ENCODE measurements around the gene EPB41L1.

The EPB41L1 gene

GRCh38 chr20:36193977-36194712 lies 39.6 kb downstream of the EPB41L1 start:
- Histone ChIP-seq H3K27me3 (ENCODE audit: control insufficient read depth, insufficient read depth, low read length) (no peaks in the 10 kb centered on the region), H3K9ac (ENCODE audit: low read length) (no peak overlapping the region), H3K4me3 (ENCODE audit: low read length) (no peak overlapping the region), H3K4me1 (ENCODE audit: control insufficient read depth, insufficient read depth, low read length) (no peaks in the 10 kb centered on the region), H3K36me3 (ENCODE audit: control insufficient read depth, insufficient read depth, low read length) (peaks cover 19% of the 10 kb centered on the region), H3K27ac (ENCODE audit: low read depth, low read length) (no peak overlapping the region)

- Histone ChIP-seq H3K4me1 (ENCODE audit: control insufficient read depth, insufficient read depth, low read length) (no peaks in the 10 kb centered on the region), H3K4me3 (ENCODE audit: low read length) (no peak overlapping the region), H3K27ac (ENCODE audit: low read depth, low read length) (no peak overlapping the region), H3K9ac (ENCODE audit: low read length) (no peak overlapping the region), H3K36me3 (ENCODE audit: control insufficient read depth, insufficient read depth, low read length) (peaks cover 16% of the 10 kb centered on the region), H3K27me3 (ENCODE audit: control insufficient read depth, insufficient read depth, low read length) (no peaks in the 10 kb centered on the region)
Observed at GRCh38 chr20:36196676-36197075, 42.1 kb downstream of the EPB41L1 start.

- Histone ChIP-seq H3K36me3 (ENCODE audit: control insufficient read depth, insufficient read depth, low read length) (peaks cover 16% of the 10 kb centered on the region), H3K9ac (ENCODE audit: low read length) (no peak overlapping the region)
Observed at GRCh38 chr20:36197271-36197670, 42.7 kb downstream of the EPB41L1 start.

GRCh38 chr20:36199345-36200257 lies 45.1 kb downstream of the EPB41L1 start:
- Histone ChIP-seq H3K4me1 (ENCODE audit: control insufficient read depth, insufficient read depth, low read length) (no peaks in the 10 kb centered on the region), H3K9ac (ENCODE audit: low read length) (no peak overlapping the region), H3K27ac (ENCODE audit: low read depth, low read length) (no peak overlapping the region)

More at GRCh38 chr20:36197271-36197670, 42.7 kb downstream of the EPB41L1 start:
- H3K4me1 ChIP-seq (ENCODE audit: control insufficient read depth, insufficient read depth, low read length) = no peaks in the 10 kb centered on the region
- no peaks in the 10 kb centered on the region for H3K27me3 ChIP-seq (ENCODE audit: control insufficient read depth, insufficient read depth, low read length)
- H3K27ac ChIP-seq (ENCODE audit: low read depth, low read length) = no peak overlapping the region
- H3K4me3 ChIP-seq (ENCODE audit: low read length) = no peak overlapping the region

GRCh38 chr20:36200451-36200850 lies 45.9 kb downstream of the EPB41L1 start:
- H3K4me3 ChIP-seq (ENCODE audit: low read length) = no peak overlapping the region
- no peaks in the 10 kb centered on the region for H3K27me3 ChIP-seq (ENCODE audit: control insufficient read depth, insufficient read depth, low read length)
- no peak overlapping the region for H3K27ac ChIP-seq (ENCODE audit: low read depth, low read length)
- H3K9ac ChIP-seq (ENCODE audit: low read length) = no peak overlapping the region
- H3K36me3 ChIP-seq (ENCODE audit: control insufficient read depth, insufficient read depth, low read length) = peaks cover 6% of the 10 kb centered on the region
- no peaks in the 10 kb centered on the region for H3K4me1 ChIP-seq (ENCODE audit: control insufficient read depth, insufficient read depth, low read length)

More at GRCh38 chr20:36199345-36200257, 45.1 kb downstream of the EPB41L1 start:
- Histone ChIP-seq H3K36me3 (ENCODE audit: control insufficient read depth, insufficient read depth, low read length) (peaks cover 13% of the 10 kb centered on the region), H3K27me3 (ENCODE audit: control insufficient read depth, insufficient read depth, low read length) (no peaks in the 10 kb centered on the region), H3K4me3 (ENCODE audit: low read length) (no peak overlapping the region)

- Histone ChIP-seq H3K36me3 (ENCODE audit: control insufficient read depth, insufficient read depth, low read length) (peaks cover 6% of the 10 kb centered on the region), H3K4me1 (ENCODE audit: control insufficient read depth, insufficient read depth, low read length) (no peaks in the 10 kb centered on the region), H3K27ac (ENCODE audit: low read depth, low read length) (no peak overlapping the region), H3K4me3 (ENCODE audit: low read length) (no peak overlapping the region), H3K27me3 (ENCODE audit: control insufficient read depth, insufficient read depth, low read length) (no peaks in the 10 kb centered on the region), H3K9ac (ENCODE audit: low read length) (no peak overlapping the region)
Observed at GRCh38 chr20:36201198-36201597, 46.7 kb downstream of the EPB41L1 start.

GRCh38 chr20:36202891-36203338 lies 48.4 kb downstream of the EPB41L1 start:
- Histone ChIP-seq H3K27ac (ENCODE audit: low read depth, low read length) (no peak overlapping the region), H3K36me3 (ENCODE audit: control insufficient read depth, insufficient read depth, low read length) (peaks cover 12% of the 10 kb centered on the region), H3K9ac (ENCODE audit: low read length) (no peak overlapping the region)

GRCh38 chr20:36203861-36204260 lies 49.3 kb downstream of the EPB41L1 start:
- Histone ChIP-seq H3K27ac (ENCODE audit: low read depth, low read length) (no peak overlapping the region), H3K9ac (ENCODE audit: low read length) (no peak overlapping the region), H3K4me1 (ENCODE audit: control insufficient read depth, insufficient read depth, low read length) (no peaks in the 10 kb centered on the region), H3K36me3 (ENCODE audit: control insufficient read depth, insufficient read depth, low read length) (peaks cover 12% of the 10 kb centered on the region), H3K27me3 (ENCODE audit: control insufficient read depth, insufficient read depth, low read length) (no peaks in the 10 kb centered on the region), H3K4me3 (ENCODE audit: low read length) (no peak overlapping the region)

More at GRCh38 chr20:36202891-36203338, 48.4 kb downstream of the EPB41L1 start:
- H3K27me3 ChIP-seq (ENCODE audit: control insufficient read depth, insufficient read depth, low read length) = no peaks in the 10 kb centered on the region
- H3K4me3 ChIP-seq (ENCODE audit: low read length) = no peak overlapping the region
- no peaks in the 10 kb centered on the region for H3K4me1 ChIP-seq (ENCODE audit: control insufficient read depth, insufficient read depth, low read length)

- no peaks in the 10 kb centered on the region for H3K27me3 ChIP-seq (ENCODE audit: control insufficient read depth, insufficient read depth, low read length)
- H3K9ac ChIP-seq (ENCODE audit: low read length) = no peak overlapping the region
- H3K27ac ChIP-seq (ENCODE audit: low read depth, low read length) = no peak overlapping the region
- peaks cover 22% of the 10 kb centered on the region for H3K36me3 ChIP-seq (ENCODE audit: control insufficient read depth, insufficient read depth, low read length)
- H3K4me1 ChIP-seq (ENCODE audit: control insufficient read depth, insufficient read depth, low read length) = no peaks in the 10 kb centered on the region
- no peak overlapping the region for H3K4me3 ChIP-seq (ENCODE audit: low read length)
Observed at GRCh38 chr20:36205026-36205425, 50.5 kb downstream of the EPB41L1 start.

GRCh38 chr20:36206068-36206467 lies 51.5 kb downstream of the EPB41L1 start:
- peaks cover 22% of the 10 kb centered on the region for H3K36me3 ChIP-seq (ENCODE audit: control insufficient read depth, insufficient read depth, low read length)
- no peak overlapping the region for H3K4me3 ChIP-seq (ENCODE audit: low read length)
- no peak overlapping the region for H3K9ac ChIP-seq (ENCODE audit: low read length)
- H3K27me3 ChIP-seq (ENCODE audit: control insufficient read depth, insufficient read depth, low read length) = no peaks in the 10 kb centered on the region
- no peak overlapping the region for H3K27ac ChIP-seq (ENCODE audit: low read depth, low read length)
- H3K4me1 ChIP-seq (ENCODE audit: control insufficient read depth, insufficient read depth, low read length) = no peaks in the 10 kb centered on the region

GRCh38 chr20:36206641-36207040 lies 52.1 kb downstream of the EPB41L1 start:
- Histone ChIP-seq H3K27me3 (ENCODE audit: control insufficient read depth, insufficient read depth, low read length) (no peaks in the 10 kb centered on the region), H3K9ac (ENCODE audit: low read length) (no peak overlapping the region), H3K4me3 (ENCODE audit: low read length) (no peak overlapping the region), H3K36me3 (ENCODE audit: control insufficient read depth, insufficient read depth, low read length) (peaks cover 24% of the 10 kb centered on the region), H3K27ac (ENCODE audit: low read depth, low read length) (no peak overlapping the region), H3K4me1 (ENCODE audit: control insufficient read depth, insufficient read depth, low read length) (no peaks in the 10 kb centered on the region)

GRCh38 chr20:36207602-36208001 lies 53.1 kb downstream of the EPB41L1 start:
- Histone ChIP-seq H3K4me1 (ENCODE audit: control insufficient read depth, insufficient read depth, low read length) (no peaks in the 10 kb centered on the region), H3K9ac (ENCODE audit: low read length) (no peak overlapping the region), H3K4me3 (ENCODE audit: low read length) (no peak overlapping the region), H3K27me3 (ENCODE audit: control insufficient read depth, insufficient read depth, low read length) (no peaks in the 10 kb centered on the region), H3K27ac (ENCODE audit: low read depth, low read length) (no peak overlapping the region), H3K36me3 (ENCODE audit: control insufficient read depth, insufficient read depth, low read length) (peaks cover 26% of the 10 kb centered on the region)
